ENCODE results near the gene MT1X. TPM values are rescaled to one million over a fixed set of nuclear protein-coding genes. Genes with fewer than 3 reads are reported as not detected.
A peak's percentile ranks its signal among the peaks of the same experiment; 100 is the strongest.

The MT1X gene
- total and polyA plus RNA-seq, 2 experiments from 2014 or later = 39.8 to 127 TPM

DNA sequence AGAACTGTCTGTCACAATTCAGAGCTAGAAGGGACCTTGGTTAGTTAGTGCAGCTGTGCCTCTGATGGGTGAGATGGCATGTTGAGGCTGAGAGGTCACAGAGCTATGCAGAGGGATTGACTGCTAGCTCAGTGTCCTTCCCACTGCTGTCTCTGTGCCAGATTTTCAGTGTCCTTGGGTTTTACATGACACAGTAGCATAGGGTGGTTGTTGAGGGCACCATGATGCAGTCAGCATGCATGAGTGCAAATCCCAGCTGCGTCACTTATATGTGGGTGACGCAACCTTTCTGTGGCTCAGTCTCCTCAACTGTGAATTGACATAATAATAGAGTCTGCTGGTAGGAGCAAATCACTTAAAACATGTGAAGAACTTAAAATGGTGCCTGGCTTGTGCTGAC is 41.1 kb upstream of the MT1X start:
- Histone ChIP-seq H3K79me2 (no peaks in the 10 kb centered on the region), H4K20me1 (ENCODE audit: insufficient read depth, poor library complexity, severe bottlenecking) (no peaks in the 10 kb centered on the region), H3K27me3 (peaks cover 100% of the 10 kb centered on the region), H2AFZ (no peak overlapping the region), H3K4me1 (ENCODE audit: insufficient read depth) (peaks cover 10% of the 10 kb centered on the region), H3K27ac (no peak overlapping the region), H3K9me2 (replicated peaks; ENCODE audit: insufficient read depth) (no peaks in the 10 kb centered on the region), H3K4me3 (no peak overlapping the region), H3K4me2 (no peak overlapping the region), H3K9me3 (ENCODE audit: low read depth) (no peaks in the 10 kb centered on the region), H3K36me3 (replicated peaks; ENCODE audit: insufficient read depth, low read depth) (no peaks in the 10 kb centered on the region)
- TF ChIP-seq EZH2 (IDR thresholded peaks at IDR 0.05; ENCODE audit: borderline replicate concordance) = no peak
- no peak for TF ChIP-seq EZH2phosphoT487 (IDR thresholded peaks at IDR 0.05; ENCODE audit: low read depth, severe bottlenecking, unreplicated experiment)
- no peak for TF ChIP-seq CTCF (IDR thresholded peaks at IDR 0.05; ENCODE audit: poor library complexity)
- WGBS (ENCODE audit: low lambda C conversion rate, missing lambda C conversion rate) = 78% methylated on average over 2 of the region's 2 CpGs
- no peak for DNase-seq (ENCODE audit: low spot score)

GRCh38 chr16:56643080-56643778 is 39.0 kb upstream of the MT1X start:
- peaks cover 10% of the 10 kb centered on the region for H3K4me1 ChIP-seq (ENCODE audit: insufficient read depth)
- no peaks in the 10 kb centered on the region for H3K36me3 ChIP-seq (replicated peaks; ENCODE audit: insufficient read depth, low read depth)
- peaks cover 100% of the 10 kb centered on the region for H3K27me3 ChIP-seq
- no peaks in the 10 kb centered on the region for H3K79me2 ChIP-seq
- H3K27ac ChIP-seq = no peak overlapping the region
- no peak overlapping the region for H2AFZ ChIP-seq
- WGBS (ENCODE audit: low lambda C conversion rate, missing lambda C conversion rate) = 4% methylated on average over 36 of the region's 42 CpGs
- DNase-seq (ENCODE audit: low spot score) = peak; percentile 79
- no peak overlapping the region for H3K4me3 ChIP-seq
- H3K4me2 ChIP-seq = peak overlapping the region; percentile 76
- TF ChIP-seq CTCF (IDR thresholded peaks at IDR 0.05; ENCODE audit: poor library complexity) (no peak), EZH2phosphoT487 (IDR thresholded peaks at IDR 0.05; ENCODE audit: low read depth, severe bottlenecking, unreplicated experiment) (no peak), EZH2 (IDR thresholded peaks at IDR 0.05; ENCODE audit: borderline replicate concordance) (no peak)
- no peaks in the 10 kb centered on the region for H4K20me1 ChIP-seq (ENCODE audit: insufficient read depth, poor library complexity, severe bottlenecking)
- no peaks in the 10 kb centered on the region for H3K9me3 ChIP-seq (ENCODE audit: low read depth)
- H3K9me2 ChIP-seq (replicated peaks; ENCODE audit: insufficient read depth) = no peaks in the 10 kb centered on the region

DNA sequence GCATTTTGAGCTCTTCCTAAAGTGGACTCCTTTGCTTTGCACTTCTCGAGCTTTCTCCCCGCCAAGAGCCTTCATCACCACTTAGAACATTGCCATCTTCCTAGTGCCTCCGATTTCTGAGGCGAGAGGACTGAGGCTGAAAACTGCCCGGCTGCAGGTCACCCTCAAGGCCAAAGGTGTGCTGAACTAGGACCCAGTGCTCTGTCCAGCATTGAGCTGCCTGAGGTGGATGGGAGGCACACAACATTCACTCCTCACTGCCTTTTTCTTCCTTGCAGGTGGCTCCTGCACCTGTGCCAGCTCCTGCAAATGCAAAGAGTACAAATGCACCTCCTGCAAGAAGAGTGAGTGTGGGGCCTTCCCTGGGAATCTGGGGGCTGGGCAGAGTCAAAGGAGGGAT is 38.4 kb upstream of the MT1X start:
- no peak overlapping the region for H3K4me3 ChIP-seq
- no peak for DNase-seq (ENCODE audit: low spot score)
- H3K27me3 ChIP-seq = peaks cover 100% of the 10 kb centered on the region
- H4K20me1 ChIP-seq (ENCODE audit: insufficient read depth, poor library complexity, severe bottlenecking) = no peaks in the 10 kb centered on the region
- WGBS (ENCODE audit: low lambda C conversion rate, missing lambda C conversion rate) = 43% methylated on average over 5 of the region's 5 CpGs
- H3K4me2 ChIP-seq = peak overlapping the region; percentile 76
- H3K36me3 ChIP-seq (replicated peaks; ENCODE audit: insufficient read depth, low read depth) = no peaks in the 10 kb centered on the region
- no peak overlapping the region for H2AFZ ChIP-seq
- no peaks in the 10 kb centered on the region for H3K9me2 ChIP-seq (replicated peaks; ENCODE audit: insufficient read depth)
- peaks cover 10% of the 10 kb centered on the region for H3K4me1 ChIP-seq (ENCODE audit: insufficient read depth)
- no peak for TF ChIP-seq CTCF (IDR thresholded peaks at IDR 0.05; ENCODE audit: poor library complexity)
- no peak for TF ChIP-seq EZH2phosphoT487 (IDR thresholded peaks at IDR 0.05; ENCODE audit: low read depth, severe bottlenecking, unreplicated experiment)
- TF ChIP-seq EZH2 (IDR thresholded peaks at IDR 0.05; ENCODE audit: borderline replicate concordance) = no peak
- no peaks in the 10 kb centered on the region for H3K79me2 ChIP-seq
- H3K9me3 ChIP-seq (ENCODE audit: low read depth) = no peaks in the 10 kb centered on the region
- H3K27ac ChIP-seq = no peak overlapping the region

All from hepatocyte (in vitro differentiated cells).